GM12873 (cell line): ENCODE results near the gene PNMT.

ENCODE experiments used
- TF ChIP-seq, protein P1 (sequence below): IDR thresholded peaks from 2 replicates; pipeline ENCODE4 v1.5.1; 2012; ENCODE audit warnings: low read depth, mild to moderate bottlenecking, moderate library complexity, low read length, control low read depth; ENCODE audit not compliant: insufficient read depth; ENCODE audit errors: missing control alignments

The PNMT gene

GRCh38 chr17:39660011-39660360, 8.3 kb upstream of the PNMT start:
- TF ChIP-seq, protein P1, sequence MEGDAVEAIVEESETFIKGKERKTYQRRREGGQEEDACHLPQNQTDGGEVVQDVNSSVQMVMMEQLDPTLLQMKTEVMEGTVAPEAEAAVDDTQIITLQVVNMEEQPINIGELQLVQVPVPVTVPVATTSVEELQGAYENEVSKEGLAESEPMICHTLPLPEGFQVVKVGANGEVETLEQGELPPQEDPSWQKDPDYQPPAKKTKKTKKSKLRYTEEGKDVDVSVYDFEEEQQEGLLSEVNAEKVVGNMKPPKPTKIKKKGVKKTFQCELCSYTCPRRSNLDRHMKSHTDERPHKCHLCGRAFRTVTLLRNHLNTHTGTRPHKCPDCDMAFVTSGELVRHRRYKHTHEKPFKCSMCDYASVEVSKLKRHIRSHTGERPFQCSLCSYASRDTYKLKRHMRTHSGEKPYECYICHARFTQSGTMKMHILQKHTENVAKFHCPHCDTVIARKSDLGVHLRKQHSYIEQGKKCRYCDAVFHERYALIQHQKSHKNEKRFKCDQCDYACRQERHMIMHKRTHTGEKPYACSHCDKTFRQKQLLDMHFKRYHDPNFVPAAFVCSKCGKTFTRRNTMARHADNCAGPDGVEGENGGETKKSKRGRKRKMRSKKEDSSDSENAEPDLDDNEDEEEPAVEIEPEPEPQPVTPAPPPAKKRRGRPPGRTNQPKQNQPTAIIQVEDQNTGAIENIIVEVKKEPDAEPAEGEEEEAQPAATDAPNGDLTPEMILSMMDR = no peak

DNA sequence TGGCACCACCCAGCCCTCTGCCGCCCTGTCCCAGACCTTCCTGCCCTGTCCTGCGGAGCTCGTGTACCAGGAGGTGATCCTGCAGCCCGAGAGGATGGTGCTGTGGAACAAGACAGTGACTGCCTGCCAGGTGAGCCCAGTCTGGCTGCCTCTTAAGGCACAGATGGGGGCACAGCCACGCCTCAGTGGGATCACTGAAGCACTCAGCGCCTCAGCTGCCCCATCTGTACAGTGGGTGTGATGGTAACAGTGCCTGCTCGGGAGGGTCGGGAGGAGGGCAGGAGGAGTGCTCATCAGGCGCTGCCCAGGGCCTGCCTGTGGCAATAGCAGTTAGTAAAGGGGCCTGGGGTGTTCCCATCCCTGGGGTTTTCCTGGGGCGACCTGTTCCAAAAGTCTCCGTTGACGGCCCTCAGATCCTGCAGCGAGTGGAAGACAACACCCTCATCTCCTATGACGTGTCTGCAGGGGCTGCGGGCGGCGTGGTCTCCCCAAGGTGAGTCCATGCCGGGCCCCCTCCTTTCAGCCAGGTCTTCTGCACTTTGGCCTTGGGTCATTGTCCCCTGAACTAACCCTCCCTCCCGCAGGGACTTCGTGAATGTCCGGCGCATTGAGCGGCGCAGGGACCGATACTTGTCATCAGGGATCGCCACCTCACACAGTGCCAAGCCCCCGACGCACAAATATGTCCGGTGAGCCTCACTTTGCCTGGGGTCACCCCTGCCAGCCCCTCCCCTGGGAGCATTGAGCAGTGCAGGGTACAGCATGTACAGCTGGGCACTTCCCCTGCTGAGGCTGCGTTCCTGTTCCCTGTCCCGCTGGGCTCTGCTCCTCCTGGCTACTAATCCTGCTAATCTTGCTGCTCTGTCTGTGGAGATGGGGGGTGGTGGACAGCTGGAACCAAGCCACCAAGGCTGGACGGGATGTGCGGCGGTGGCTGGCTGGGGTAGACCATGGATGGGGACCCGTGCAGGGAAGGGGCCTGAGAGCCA, 7.6 kb upstream of the PNMT start:
- TF ChIP-seq, protein P1 = no peak

- TF ChIP-seq, protein P1 = no peak
These were observed 6.3 kb upstream of the PNMT start for GRCh38 chr17:39661744-39662541.

DNA sequence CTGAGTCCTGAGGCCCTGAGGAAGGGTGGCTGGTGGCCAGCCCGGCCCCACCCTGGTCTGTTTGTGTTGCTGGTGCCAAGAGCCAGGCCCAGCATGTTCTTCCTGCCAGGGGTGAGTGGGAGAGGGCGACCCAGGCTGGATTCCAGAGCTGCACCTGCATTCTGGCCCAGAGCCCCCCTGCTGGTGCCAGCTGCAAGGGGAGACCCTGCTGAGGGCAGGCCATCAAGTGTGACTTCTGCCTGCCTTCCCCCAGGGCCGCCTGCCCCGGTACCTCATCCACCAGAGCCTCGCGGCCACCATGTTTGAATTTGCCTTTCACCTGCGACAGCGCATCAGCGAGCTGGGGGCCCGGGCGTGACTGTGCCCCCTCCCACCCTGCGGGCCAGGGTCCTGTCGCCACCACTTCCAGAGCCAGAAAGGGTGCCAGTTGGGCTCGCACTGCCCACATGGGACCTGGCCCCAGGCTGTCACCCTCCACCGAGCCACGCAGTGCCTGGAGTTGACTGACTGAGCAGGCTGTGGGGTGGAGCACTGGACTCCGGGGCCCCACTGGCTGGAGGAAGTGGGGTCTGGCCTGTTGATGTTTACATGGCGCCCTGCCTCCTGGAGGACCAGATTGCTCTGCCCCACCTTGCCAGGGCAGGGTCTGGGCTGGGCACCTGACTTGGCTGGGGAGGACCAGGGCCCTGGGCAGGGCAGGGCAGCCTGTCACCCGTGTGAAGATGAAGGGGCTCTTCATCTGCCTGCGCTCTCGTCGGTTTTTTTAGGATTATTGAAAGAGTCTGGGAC, 5.5 kb upstream of the PNMT start:
- TF ChIP-seq, protein P1 = no peak

DNA sequence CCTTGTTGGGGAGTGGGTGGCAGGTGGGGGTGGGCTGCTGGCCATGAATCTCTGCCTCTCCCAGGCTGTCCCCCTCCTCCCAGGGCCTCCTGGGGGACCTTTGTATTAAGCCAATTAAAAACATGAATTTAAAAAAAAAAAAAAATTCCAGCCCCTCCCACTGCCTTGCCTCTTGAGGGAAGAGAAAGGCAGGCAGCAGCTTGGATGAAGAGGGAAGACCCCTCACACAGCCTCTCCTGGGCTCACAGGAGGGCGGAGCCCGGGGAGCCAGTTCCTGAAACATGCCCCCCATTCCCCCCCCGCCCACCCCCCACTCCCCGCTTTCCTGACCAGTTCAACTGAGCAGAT, 4.9 kb upstream of the PNMT start:
- TF ChIP-seq, protein P1 = no peak

GRCh38 chr17:39663688-39664580, 4.3 kb upstream of the PNMT start:
- TF ChIP-seq, protein P1 = no peak
